BLaER1 (cell line): ENCODE data around the gene GRPEL1.

Experiments used
- H3K27ac ChIP-seq: shearing (Covaris generic); formaldehyde crosslinking; 2 replicates; pipeline ENCODE4 v1.8.1; 2022
- H3K27me3 ChIP-seq: shearing (Covaris generic); formaldehyde crosslinking; 2 replicates; pipeline ENCODE4 v1.8.1; 2022
- H3K36me3 ChIP-seq: shearing (Covaris generic); formaldehyde crosslinking; 2 replicates; pipeline ENCODE4 v1.8.1; 2022
- H3K4me1 ChIP-seq: shearing (Covaris generic); formaldehyde crosslinking; 2 replicates; pipeline ENCODE4 v1.8.1; 2022
- H3K4me2 ChIP-seq: shearing (Covaris generic); formaldehyde crosslinking; 2 replicates; pipeline ENCODE4 v1.8.1; 2022
- H3K4me3 ChIP-seq: shearing (Covaris generic); formaldehyde crosslinking; 2 replicates; pipeline ENCODE4 v1.8.1; 2022
- H3K9ac ChIP-seq: shearing (Covaris generic); formaldehyde crosslinking; 2 replicates; pipeline ENCODE4 v1.8.1; 2022
- H3K9me3 ChIP-seq: shearing (Covaris generic); formaldehyde crosslinking; 2 replicates; pipeline ENCODE4 v1.8.1; 2022
- H4K20me1 ChIP-seq: shearing (Covaris generic); formaldehyde crosslinking; 2 replicates; pipeline ENCODE4 v1.8.1; 2022
- Cebpa-rat ChIP-seq: shearing (Covaris generic); IDR thresholded peaks from 2 replicates; pipeline ENCODE4 v1.8.1; 2022

GRPEL1 gene

DNA sequence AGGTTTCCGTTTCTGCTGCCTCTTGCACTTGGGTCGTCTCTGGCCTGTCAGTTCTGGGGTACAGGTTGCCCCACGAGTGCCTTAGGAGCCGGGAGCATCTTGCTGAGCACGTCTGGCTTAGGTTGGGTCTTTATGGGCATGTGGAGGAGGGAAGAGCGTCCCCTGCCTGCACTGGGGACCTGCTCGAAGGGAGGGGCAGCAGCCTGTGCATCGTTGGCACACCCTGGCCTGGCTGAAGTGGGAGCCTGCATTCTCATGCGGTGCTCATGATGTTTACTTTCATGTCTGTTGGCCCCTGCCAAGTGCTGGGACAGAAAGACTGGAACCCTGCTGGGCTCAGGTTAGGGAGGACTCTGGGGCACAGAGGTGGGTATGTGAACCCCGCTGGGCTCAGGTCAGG lies 48.5 kb downstream of the GRPEL1 start:
- no peaks in the 10 kb centered on the region for H3K9me3 ChIP-seq
- no peak overlapping the region for H3K9ac ChIP-seq
- no peak overlapping the region for H3K4me3 ChIP-seq
- no peaks in the 10 kb centered on the region for H3K27me3 ChIP-seq
- H3K36me3 ChIP-seq, result peaks cover 100% of the 10 kb centered on the region
- peaks cover 99% of the 10 kb centered on the region for H4K20me1 ChIP-seq
- H3K4me1 ChIP-seq, result peaks cover 24% of the 10 kb centered on the region
- TF ChIP-seq Cebpa-rat, result no peak
- H3K4me2 ChIP-seq, result no peak overlapping the region
- H3K27ac ChIP-seq, result no peak overlapping the region

DNA sequence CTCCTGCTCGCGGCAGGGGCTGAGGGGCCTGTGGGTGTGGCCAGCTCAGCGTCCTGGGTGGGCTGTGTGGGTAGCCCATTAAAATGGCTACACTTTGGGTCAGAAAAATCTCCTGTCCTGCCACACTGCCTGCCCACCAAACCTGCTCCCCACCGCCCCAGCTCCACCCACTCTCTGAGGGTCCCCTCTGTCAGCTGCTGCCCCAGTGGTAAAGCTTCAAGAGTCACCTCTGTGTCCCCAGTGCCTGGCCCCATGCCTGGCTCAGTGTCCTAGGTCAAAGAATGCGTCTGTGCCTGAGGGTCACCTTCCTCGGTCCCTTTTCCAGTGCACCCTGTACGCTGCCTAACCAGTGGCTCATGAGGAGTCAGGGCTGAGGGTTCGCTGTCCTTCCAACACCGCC lies 49.6 kb downstream of the GRPEL1 start:
- H3K4me2 ChIP-seq, result no peak overlapping the region
- H3K9ac ChIP-seq, result no peak overlapping the region
- TF ChIP-seq Cebpa-rat, result no peak
- H3K36me3 ChIP-seq, result peaks cover 97% of the 10 kb centered on the region
- H3K27ac ChIP-seq, result no peak overlapping the region
- no peaks in the 10 kb centered on the region for H3K9me3 ChIP-seq
- H3K4me3 ChIP-seq, result no peak overlapping the region
- H4K20me1 ChIP-seq, result peaks cover 99% of the 10 kb centered on the region
- no peaks in the 10 kb centered on the region for H3K27me3 ChIP-seq
- H3K4me1 ChIP-seq, result peaks cover 34% of the 10 kb centered on the region

DNA sequence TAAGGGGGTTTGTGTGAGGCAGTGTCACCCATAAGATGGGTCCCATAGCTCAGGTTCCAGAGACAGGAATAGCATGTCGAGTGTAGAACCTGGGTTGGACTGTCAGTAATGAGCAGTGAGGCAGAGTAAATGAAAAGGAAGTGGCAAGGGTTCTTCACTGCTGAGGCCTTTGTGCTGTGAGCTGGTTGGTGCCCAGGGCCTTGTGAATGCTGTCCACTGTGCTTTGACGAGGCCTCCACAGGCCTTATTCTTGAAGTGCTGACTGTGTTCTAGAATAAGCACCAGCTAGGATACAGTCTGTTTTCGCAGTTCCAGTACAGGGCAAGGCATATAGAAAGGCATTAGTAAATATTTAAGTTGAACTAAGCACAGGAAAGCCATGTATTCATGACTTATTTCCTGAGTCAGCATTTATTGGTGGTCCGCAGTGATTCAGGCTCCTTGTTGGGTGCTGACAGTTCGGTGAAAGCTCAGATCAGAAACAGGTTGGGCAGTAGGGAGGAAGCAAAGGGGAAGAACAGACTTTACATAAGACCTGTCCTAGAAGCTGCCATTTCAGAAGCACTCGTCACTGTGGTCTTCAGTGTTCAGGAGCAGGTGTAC lies 50.3 kb downstream of the GRPEL1 start:
- Histone ChIP-seq H3K4me1 (peaks cover 41% of the 10 kb centered on the region), H3K4me3 (no peak overlapping the region), H3K27ac (peak overlapping the region; percentile 27; the same call in 1 of the 2 replicates), H4K20me1 (peaks cover 99% of the 10 kb centered on the region), H3K9me3 (no peaks in the 10 kb centered on the region), H3K4me2 (0 out of 2 replicates have a peak overlapping the region, but pooled peaks have one; percentile 4), H3K27me3 (no peaks in the 10 kb centered on the region), H3K9ac (no peak overlapping the region), H3K36me3 (peaks cover 93% of the 10 kb centered on the region)
- no peak for TF ChIP-seq Cebpa-rat

DNA sequence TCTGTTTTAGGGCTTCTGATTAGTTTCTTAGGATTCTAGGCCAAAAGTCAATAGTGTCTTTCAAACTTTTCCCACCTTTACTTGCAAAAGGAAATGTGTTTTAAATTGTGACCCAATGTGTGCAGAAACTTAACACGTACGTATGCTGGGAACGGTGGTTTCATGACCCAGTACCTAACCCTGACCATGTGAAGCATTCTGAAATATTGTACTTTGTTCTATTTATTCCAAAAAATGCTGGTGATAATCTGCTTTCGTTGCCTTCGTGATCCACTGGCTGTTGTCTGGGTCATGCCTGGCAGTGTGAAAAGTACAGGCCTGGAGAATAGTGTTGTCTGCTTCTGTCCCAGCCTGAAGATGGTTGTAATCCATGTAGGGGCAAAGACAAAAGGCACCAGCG lies 51.4 kb downstream of the GRPEL1 start:
- Histone ChIP-seq H3K4me1 (peaks cover 52% of the 10 kb centered on the region), H4K20me1 (peaks cover 98% of the 10 kb centered on the region), H3K9me3 (no peaks in the 10 kb centered on the region), H3K4me3 (no peak overlapping the region), H3K9ac (peak overlapping the region; percentile 17; the same call in 1 of the 2 replicates), H3K27me3 (no peaks in the 10 kb centered on the region), H3K4me2 (no peak overlapping the region), H3K36me3 (peaks cover 90% of the 10 kb centered on the region), H3K27ac (peak overlapping the region; percentile 50)
- no peak for TF ChIP-seq Cebpa-rat

DNA sequence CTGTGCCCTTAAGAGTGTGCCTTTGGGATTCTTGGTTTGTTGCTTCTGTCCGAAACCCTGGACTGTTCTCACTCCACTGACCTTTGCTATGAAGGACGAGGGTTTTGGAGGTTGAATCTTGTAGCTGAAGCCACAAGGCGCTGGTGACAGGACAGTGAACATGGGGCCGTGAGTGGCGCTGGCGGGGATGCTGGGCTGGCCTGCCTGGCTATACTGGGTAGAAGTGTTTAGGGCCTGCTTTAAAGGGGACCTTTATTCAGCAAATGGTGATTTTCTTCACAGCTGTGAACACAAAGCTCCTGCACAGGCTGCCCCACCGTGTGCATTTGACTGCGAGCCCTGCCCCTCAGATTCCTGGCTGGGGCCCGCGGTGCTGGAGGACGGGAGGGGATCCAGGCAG lies 51.8 kb downstream of the GRPEL1 start:
- H3K27ac ChIP-seq, result peak overlapping the region; percentile 50
- TF ChIP-seq Cebpa-rat, result no peak
- H3K4me3 ChIP-seq, result no peak overlapping the region
- peaks cover 90% of the 10 kb centered on the region for H3K36me3 ChIP-seq
- H3K27me3 ChIP-seq, result no peaks in the 10 kb centered on the region
- no peaks in the 10 kb centered on the region for H3K9me3 ChIP-seq
- H4K20me1 ChIP-seq, result peaks cover 96% of the 10 kb centered on the region
- H3K4me2 ChIP-seq, result no peak overlapping the region
- H3K9ac ChIP-seq, result 0 out of 2 replicates have a peak overlapping the region, but pooled peaks have one; percentile 17
- H3K4me1 ChIP-seq, result peaks cover 53% of the 10 kb centered on the region

DNA sequence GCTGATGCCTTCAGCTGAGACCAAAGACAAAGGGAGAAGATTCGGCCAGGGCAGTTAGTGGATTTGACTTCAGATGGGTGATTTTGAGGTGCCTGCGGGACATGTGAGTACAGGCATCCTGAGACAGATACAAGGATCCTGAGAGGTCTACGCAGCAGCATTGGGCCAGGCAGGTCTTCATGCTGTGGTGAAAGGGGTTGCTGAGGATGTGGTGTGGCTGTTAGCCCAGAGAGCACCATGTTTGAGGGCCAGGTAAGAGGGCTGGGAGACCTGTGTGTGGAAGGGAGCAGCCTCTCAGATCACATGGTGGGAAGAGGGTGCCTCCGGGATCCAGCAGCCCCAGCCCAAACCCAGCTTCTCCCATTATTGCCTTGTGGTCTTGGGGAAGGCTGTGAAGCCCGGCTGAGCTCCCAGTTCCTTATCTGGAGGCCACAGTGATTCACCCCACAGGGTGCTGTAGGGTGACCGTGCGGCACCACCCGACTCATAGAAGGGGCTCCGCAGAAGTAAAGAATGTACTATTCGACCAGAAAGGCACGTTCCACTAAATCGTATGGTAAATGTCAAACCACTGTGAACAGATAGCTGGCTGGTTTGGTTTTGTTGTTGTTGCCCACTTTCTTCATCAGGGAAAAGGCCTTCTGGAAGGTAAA lies 52.4 kb downstream of the GRPEL1 start:
- peak overlapping the region; percentile 50 for H3K27ac ChIP-seq
- no peaks in the 10 kb centered on the region for H3K9me3 ChIP-seq
- H3K4me3 ChIP-seq, result no peak overlapping the region
- no peak overlapping the region for H3K9ac ChIP-seq
- peaks cover 96% of the 10 kb centered on the region for H4K20me1 ChIP-seq
- peaks cover 53% of the 10 kb centered on the region for H3K4me1 ChIP-seq
- peaks cover 90% of the 10 kb centered on the region for H3K36me3 ChIP-seq
- H3K4me2 ChIP-seq, result no peak overlapping the region
- H3K27me3 ChIP-seq, result no peaks in the 10 kb centered on the region
- no peak for TF ChIP-seq Cebpa-rat

DNA sequence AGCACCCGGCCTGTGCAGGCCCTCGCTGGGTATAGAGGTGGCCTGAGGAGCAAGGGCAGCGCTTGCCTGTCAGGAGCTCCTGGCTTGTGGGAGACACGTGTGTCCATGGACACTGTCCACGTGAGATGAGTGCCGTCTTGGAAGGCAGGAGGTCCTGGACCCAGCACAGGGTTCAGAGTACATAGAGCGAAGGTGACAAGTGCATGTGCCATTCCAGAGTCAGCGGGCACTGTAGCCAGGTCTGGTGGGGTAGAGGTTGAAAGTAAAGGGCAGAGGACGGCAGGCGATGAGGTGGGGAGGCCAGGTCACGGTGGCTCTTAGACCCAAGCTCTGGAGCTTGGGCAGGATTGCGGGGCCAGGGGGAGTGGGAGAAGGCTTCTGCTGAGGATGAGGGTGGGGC lies 53.0 kb downstream of the GRPEL1 start:
- no peak for TF ChIP-seq Cebpa-rat
- Histone ChIP-seq H3K27me3 (no peaks in the 10 kb centered on the region), H3K4me1 (peaks cover 53% of the 10 kb centered on the region), H3K27ac (peak overlapping the region; percentile 50), H4K20me1 (peaks cover 96% of the 10 kb centered on the region), H3K4me3 (no peak overlapping the region), H3K9me3 (no peaks in the 10 kb centered on the region), H3K36me3 (peaks cover 90% of the 10 kb centered on the region), H3K4me2 (peak overlapping the region; percentile 71; the same call in 1 of the 2 replicates), H3K9ac (no peak overlapping the region)

DNA sequence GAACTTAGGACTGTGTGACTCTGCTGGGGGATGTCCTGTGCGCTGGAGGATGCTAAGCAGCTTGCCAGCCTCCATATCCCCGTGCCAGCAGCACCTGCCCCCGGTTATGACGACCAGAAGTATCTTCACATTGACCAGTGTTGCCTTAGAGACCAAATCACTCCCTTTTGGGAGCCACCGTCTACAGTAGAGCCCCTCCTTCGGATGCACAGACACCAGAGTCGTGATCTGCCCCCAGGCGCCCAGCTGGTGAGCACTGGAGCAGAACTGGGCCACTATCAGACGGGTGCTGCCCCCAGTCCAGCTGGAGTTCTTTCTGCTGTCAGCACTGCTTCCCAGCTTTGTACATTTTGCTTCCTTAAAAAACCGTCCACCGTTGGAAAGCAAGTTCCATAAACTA lies 54.7 kb downstream of the GRPEL1 start:
- peaks cover 53% of the 10 kb centered on the region for H3K4me1 ChIP-seq
- no peak overlapping the region; the same call in 1 of the 2 replicates for H3K9ac ChIP-seq
- no peak overlapping the region; the same call in 1 of the 2 replicates for H3K4me3 ChIP-seq
- TF ChIP-seq Cebpa-rat, result no peak
- peak overlapping the region; percentile 32; the same call in 1 of the 2 replicates for H3K27ac ChIP-seq
- H3K27me3 ChIP-seq, result no peaks in the 10 kb centered on the region
- H3K4me2 ChIP-seq, result peak overlapping the region; percentile 71
- H3K36me3 ChIP-seq, result peaks cover 90% of the 10 kb centered on the region
- H4K20me1 ChIP-seq, result peaks cover 93% of the 10 kb centered on the region
- H3K9me3 ChIP-seq, result no peaks in the 10 kb centered on the region

DNA sequence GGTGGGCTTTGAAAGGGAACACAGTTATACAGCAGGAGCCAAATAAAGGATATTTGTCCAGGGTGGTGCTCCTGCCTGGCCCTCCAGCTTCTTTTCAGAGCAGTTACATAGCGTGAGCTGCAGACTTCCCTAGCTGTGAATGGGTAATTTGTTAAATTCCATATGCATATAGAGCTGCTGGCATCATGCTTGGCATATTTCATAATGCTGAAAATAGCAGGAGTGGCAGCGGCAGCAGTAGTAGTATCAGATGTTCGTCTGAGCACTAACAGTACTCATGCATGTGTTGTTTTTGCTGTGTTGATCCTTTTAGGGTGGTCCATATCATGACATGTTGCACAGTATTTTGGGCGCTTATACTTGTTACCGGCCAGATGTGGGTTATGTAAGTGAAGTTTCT lies 58.3 kb downstream of the GRPEL1 start:
- H3K4me3 ChIP-seq, result no peak overlapping the region
- H3K9me3 ChIP-seq, result no peaks in the 10 kb centered on the region
- TF ChIP-seq Cebpa-rat, result no peak
- peaks cover 90% of the 10 kb centered on the region for H3K36me3 ChIP-seq
- no peak overlapping the region for H3K27ac ChIP-seq
- peaks cover 32% of the 10 kb centered on the region for H3K4me1 ChIP-seq
- H4K20me1 ChIP-seq, result peaks cover 91% of the 10 kb centered on the region
- H3K4me2 ChIP-seq, result no peak overlapping the region
- no peak overlapping the region for H3K9ac ChIP-seq
- no peaks in the 10 kb centered on the region for H3K27me3 ChIP-seq
